HG03025 (cell line): Measurements from ENCODE around the gene RHEB.

Experiments
- ATAC-seq: cut with Tn5 transposase; IDR thresholded peaks from one replicate; pipeline ENCODE4 v1.9.1; 2021; ENCODE audit warnings: mild to moderate bottlenecking, moderate library complexity; ENCODE audit not compliant: unreplicated experiment, low FRiP score

Gene RHEB

DNA sequence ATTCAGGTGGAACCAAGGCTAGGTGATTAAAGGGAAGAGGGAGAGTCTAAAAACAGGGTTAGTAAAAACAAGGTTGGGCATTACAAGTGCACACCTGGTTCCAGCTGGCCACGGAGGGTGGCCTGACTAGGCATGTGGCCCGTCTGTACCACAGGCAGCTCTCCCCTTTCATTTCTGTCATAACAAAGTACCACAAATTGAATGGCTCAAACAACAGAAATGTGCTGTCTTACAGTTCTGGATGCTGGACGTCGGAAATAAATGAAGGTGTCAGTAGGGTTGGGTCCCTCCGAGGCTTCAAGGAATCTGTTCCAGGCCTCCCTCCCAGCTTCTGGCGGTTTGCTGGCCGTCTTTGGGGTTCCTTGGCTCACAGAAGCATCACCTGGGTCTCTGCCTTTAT lies 96.5 kb downstream of the RHEB start:
- ATAC-seq = no peak

- ATAC-seq = no peak
Measured at GRCh38 chr7:151422212-151422611, 97.5 kb downstream of the RHEB start.

DNA sequence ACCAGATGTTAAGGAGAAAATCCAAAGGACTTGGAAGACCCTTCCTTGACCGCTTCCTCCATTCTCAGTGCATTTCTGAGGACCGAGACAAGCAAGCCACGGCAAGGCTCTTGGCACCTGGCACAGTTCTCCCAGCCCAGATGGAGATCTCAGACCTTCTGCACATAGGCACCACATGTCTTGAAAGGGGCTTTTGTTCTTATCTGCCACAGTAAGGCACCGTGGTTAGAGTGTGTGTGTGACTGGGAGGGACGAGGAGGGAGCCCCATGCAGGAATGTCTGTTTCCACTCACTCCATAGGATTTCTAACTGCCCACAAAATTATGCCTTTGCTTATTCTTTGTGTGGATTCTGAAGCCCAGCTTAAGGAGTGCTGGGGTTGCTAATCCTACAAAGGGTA lies 99.6 kb downstream of the RHEB start:
- ATAC-seq = no peak

GRCh38 chr7:151416941-151417315 lies 102.8 kb downstream of the RHEB start:
- ATAC-seq = no peak

DNA sequence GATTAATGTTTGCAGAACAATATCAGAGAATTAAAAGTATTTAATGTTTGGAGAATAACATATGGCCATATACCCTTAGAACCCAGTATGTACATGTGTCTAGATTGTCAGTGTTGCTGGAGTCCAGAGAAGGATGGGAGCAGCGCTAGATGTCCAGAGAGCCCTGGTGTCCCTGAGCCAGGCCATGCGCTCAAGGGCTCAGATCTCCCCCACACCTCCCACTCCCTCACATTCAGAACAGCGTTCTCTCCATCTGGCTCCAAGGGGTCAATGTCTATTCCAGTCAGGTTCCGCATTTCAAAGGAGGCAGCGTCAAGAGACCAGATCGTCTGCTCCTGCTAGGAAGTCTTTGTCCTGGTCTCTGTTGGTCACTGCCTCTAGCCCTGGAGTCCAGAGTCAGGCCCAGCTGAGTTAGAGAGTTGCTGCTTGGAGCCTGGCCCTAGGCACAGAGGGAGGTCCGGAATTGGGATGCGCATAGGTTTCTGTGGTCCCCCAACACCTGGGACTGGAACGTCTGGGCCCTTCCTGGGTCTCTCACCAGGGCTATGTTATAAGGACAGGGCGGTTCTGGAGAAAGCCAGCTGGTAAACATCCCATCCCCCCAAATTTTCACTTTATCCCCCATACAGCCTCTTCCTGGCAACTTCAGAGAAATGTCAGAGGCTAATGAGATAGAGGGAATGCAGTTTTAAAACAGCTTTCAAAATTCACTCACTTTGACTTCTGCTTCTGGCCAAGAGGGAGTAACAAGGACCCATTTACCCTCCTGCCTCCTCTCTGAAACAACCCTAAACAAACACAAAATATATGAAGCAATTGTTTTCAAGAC lies 103.4 kb downstream of the RHEB start:
- no peak for ATAC-seq
